Medulla oblongata (tissue), 1 donor: ENCODE data around the gene TUBG1.
A peak's percentile ranks its signal among the peaks of the same experiment; 100 is the strongest.
"Not testable (repeated sequence)": the region's sequence is repeated elsewhere in the genome, so short reads cannot be mapped to it uniquely, and the experiment has no call there.

Experiments
- DNase-seq: peaks from one replicate; pipeline ENCODE4 v3.0.0-alpha.2; 2015; ENCODE audit errors: extremely low spot score

TUBG1 gene

DNA sequence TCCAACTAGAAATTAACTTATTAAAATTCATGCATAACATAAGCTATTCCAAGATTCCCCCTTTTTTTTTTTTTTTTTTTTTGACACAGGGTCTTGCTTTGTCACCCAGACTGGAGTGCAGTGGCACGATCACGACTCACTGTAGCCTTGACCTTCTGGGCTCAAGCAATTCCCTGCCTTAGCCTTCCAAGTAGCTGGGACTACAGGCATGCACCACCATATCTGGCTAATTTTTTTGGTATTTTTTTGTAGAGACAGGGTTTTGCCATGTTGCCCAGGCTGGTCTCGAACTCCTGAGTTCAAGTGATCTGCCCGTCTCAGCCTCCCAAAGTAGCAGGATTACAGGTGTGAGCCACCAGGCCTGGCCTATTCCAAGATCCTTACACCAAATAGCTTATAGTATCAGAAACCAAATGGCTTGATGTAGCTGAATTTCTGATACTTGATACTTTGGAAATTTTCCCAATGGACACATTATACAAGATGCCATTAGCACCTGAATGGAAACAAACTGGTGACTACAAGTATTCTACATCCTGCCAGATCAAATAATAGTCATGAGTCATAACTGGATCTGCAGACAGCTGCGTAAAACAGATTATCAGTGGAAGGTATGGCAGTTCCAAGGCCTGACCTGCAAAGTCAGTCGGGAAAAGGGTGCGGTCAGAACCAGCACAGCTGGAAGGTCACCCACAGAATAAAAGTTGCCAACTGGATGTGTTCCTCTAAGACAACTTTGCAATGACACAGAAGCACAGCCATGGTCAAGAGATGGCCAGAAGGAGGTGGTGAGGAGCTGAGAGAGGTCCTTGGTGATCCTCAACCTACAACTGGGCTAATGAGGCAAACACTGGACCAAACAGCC is 14.5 kb downstream of the TUBG1 start:
- DNase-seq = no peak

DNA sequence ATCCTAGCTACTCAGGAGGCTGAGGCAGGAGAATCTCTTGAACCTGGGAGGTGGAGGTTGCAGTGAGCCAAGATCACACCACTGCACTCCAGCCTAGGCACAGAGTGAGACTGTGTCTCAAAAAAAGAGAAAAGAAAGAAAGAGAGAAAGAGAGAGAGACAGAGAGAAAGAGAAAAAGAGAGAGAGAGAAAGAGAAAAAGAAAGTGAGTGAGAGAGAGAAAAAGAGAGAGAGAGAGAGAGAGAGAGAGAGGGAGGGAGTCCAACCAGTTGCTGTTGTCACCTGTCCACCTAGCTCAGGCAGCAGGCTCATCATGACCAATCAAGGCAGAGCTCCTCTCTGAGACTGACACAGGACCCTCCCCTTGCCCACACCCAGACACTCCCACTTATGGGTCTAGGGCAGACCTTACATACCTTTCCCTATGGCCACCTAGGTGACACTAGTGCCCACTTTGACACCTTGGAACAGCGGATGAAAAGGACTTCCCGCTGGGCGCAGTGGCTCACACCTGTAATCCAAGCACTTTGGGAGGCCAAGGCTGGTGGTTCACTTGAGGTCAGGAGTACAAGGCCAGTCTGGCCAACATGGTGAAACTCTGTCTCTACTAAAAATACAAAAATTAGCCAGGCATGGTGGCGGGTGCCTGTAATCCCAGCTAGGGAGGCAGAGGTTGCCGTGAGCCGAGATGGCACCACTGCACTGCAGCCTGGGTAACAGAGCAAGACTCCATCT is 17.7 kb downstream of the TUBG1 start:
- DNase-seq = not testable (repeated sequence)

DNA sequence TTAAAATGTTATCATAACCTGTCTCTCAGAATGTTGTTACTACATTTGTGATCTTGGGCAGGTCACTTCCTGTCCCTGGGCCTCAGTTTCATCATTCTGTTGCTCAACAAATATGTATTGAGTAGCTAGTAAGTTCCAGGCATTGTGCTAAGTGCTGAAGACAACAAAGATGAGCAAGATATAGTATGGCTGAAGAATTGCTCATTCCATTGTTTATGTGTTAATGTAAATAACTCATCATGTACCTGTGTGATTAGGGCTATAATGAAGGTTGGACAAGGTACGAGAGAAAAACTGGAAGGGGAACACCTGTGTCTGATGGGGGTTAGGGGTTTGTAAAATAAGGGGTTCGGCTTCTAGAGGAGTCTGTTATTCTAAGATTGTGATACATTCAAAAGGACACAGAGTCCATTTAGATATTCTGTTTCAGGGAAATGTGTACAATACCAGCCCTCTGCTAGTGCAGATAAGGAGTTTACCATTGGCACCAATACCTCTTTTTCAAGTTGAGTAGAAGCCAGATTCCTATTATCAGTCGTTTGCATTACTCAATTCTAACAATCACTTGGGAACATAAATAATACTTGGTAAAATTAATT is 20.0 kb downstream of the TUBG1 start:
- no peak for DNase-seq

DNA sequence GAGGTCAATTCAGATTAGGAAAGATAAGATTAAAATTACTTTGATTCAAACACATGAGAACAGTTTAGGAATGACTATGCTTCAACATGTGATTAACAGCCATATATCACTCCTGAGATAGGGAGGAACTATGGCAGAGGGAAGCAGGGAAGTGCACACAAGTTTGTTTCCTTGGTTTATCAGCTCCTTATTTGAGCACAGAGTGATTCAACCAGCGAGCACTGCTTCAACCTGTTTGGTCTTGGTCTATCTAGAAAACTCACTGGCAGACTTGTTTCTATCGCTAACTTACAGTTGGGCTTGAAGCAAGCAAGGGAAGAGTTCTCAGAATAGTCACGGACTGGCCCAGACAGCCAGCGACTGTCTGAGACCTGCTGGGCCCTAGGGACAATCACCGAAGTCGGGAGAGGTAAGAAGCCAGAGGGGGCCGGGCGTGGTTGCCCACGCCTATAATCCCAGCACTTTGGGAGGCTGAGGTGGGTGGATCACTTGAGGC is 23.5 kb downstream of the TUBG1 start:
- DNase-seq = no peak

DNA sequence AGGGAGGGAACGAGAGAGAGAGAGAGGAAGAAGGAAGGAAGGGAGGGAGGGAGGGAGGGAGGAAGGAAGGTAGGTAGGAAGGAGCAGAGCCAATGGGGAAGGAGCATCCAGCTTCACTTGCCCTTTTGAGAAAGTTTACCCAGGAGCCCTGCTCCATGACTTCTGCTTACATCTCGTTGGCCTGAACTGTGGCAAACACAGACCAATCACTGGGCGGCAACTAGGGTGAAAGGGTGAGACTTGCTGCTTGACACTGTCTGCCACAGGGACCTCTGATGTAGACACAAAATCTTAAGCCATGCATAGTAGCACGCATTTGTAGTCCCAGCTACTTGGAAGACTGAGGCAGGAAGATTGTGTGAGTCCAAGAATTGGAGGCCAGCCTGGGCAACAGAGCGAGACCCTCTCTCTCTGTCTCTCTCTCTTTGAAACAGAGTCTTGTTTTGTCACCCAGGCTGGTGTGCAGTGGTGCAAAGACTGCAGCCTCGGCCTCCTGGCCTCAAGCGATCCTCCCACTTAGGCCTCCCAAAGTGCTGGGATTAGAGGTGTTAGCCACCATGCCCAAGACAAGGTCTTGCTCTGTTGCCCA is 30.1 kb downstream of the TUBG1 start:
- DNase-seq = no peak

DNA sequence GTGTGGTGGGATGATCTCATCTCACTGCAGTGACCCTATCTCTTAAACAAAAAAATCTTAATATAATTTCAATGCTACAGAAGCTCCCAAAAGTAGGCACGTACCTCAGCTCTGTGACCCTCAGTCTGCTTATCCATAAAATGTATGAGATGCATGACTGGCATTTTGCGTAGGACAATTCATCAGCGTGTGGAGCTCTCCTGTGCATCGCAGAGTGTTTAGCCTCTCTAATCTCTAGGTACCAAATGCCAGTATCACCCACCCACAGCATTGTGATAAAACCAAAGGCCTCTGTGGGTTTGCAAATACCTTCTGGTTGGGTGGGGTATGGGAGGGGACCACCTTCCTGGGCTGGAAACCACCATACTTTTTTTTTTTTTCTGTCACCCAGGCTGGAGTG is 30.6 kb downstream of the TUBG1 start:
- DNase-seq = no peak

DNA sequence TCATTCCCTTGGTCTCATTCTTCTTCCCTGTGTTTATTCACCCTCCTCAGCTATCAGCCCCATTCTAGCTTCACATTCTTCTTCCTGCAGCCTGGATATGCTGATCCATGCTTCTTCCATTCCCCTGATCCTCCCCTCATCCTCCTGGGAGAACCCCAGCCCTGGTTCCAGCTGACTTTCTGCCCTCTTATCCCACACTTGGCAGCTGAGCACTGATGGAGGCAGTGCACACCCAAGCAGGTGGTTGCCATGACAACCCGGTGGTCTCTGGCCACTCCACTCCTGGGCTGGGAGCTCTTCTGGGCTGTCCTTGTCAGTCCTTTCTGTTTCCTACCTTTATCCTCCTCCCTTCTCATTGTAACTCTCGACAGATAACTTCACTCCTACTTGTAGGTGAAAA is 32.9 kb downstream of the TUBG1 start:
- no peak for DNase-seq

DNA sequence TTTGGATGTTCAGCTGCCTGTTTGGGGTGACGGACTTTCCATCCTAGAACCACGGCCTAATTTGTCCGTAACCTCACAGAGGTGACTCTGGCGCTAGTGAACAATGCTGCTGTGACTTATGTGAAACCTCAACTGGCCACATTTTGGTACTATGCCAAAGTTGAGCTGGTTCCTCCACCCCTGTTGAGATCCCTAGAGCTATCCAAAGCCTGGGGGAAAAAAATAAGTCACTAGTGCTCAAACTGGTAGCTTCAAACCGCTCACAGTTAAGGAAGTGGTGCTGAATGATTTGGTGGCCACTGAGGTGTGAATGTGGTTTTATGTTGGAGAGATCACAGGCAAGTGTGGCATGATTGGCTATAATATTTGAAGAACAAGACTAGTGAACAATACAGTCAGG is 38.3 kb downstream of the TUBG1 start:
- DNase-seq = no peak

DNA sequence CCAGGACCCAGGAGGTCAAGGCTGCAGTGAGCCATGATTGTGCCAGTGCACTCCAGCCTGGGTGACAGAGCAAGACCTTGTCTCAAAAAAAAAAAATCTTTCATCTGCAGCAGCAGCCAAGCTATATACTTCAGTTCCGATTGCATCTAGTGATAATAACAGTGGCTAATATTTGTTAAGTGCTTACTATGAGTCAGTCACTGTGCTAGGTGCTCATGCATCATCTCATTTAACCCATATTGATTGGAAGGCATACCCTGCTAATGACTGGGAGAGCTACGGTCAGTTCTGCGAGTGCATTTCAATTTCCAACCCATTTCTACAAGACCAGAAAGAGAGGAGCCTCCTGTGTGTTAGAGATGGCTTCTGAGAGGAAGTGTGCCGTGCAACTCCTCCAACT is 41.9 kb downstream of the TUBG1 start:
- no peak for DNase-seq

DNA sequence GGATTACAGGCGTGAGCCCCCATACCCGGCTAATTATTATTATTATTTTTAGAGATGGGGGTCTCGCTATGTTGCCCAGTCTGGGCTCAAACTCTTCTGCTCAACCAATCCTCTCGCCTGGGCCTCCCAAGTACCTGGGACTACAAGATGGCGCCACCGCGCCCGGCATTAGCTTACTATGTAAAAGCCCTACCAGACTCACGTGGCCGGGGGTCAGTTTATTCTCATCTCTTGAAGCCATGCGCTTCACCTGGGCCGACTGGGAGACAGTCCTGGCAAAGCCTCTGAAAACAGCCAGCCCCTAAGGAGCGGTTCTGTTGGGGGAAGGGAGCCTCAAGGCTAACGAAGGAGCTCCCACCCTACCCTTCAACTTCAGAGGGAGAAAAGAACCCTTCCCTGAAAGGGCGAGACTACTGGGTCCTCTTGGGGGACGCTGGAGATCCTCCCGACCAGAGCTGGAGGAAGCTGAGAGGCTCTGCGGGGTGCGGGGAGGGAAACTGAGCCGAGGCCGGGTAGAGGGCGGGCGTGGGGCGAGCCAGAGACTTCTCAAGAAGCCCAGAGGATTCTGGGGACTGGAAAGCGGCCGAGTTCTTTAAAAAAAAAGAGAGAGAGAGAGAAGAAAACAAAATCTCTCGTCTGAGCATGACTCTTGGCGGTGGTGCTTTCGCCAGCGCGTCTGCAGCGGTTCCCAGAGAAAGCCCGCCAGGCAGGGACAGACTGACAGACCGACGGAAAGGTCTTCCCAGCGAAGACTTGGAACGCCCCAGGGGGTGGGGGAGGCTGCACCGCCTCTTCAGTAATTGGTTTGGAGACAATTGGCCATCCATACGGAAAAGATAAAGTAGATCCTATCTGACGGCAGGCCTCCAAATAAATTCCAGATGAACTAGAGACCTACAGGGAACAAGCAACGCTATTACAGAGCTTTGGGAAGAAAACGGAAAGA is 44.0 kb downstream of the TUBG1 start:
- peak; percentile 57 for DNase-seq

DNA sequence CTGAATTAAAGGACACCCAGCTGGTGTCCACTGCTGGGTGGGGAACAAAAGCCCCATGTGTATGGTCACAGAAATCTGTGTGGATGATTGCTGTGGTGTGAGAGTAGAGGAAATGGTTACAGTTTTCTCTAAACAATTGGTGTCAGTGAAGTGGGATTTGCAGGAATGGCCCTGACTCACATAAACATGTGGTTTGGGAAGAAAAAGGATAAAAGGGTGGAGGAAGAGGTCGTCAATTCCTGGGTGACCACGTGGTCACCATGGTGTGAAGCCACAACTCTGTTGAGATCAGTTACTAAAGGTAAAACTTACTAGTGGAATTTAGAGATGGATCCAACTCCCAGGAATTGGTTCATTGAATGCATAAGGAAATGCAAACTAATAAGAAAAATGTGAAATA is 46.0 kb downstream of the TUBG1 start:
- no peak for DNase-seq

DNA sequence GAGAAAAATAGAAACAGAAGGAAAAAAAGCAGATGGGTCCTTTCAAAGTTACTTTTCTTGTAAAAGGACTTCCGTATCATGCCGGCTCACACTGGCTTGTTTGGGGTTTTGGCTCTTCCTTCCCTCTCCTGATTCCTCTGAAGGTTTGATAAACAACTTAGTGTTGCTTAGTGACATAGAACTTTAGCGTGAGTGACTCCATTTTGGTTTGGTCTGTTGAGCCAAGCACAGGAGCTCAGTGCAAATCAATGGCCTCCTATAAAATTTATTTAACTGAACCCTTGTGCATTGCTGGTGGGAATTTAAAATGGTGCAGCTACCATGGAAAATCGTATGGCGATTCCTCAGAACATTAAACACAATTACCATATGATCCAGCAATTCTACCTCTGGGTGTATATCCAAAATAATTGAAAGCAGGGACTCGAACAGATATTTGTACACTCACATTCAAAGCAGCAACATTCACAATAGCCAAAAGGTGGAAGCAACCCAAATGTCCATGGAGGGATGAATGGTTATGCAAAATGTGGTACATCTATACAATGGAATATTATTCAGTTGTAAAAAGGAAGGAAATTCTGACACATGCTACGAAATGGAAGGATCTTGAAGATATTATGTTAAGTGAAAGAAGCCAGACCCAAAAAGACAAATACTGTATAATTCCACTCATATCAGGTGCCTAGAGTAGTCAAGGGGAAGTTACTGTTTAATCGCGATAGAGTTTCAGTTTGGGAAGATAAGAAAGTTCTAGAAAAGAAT is 48.5 kb downstream of the TUBG1 start:
- no peak for DNase-seq

DNA sequence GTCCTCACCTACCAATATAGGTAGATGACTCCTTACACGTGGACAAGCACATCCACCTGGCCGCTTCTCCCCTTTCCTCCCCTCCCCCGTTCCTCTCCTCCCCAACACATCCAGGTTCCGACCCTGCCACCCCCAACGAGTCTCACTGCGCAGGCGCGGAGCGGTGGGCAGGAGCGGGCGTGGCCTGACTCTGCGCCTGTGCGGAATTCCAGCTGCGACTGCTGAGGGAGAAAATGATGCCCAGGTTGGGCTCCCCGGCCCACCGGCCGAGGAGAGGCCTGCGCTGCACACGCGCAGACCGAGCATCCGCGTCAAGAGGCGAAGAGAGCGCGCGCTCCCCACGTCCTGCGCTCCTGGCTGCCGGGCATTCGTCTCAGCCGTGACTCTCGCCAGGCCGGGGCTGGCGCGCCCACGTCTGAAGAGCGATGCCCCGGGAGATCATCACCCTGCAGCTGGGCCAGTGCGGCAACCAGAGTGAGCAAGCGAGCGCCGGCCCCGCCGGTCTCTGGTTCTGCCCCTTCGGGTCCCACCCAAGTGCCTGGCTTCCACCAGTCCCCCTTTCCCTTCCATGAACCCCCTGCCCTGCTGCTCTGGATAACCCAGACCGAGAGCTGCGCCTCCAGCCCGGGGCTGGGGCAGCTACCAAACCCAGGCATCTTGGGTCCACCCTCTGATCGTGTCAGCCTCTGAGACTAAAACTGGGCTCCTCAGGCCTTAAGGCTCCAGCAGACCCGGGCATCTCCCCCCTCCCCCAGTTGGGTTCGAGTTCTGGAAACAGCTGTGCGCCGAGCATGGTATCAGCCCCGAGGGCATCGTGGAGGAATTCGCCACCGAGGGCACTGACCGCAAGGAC is 49.8 kb downstream of the TUBG1 start, which contains the start of gene TUBG2:
TSS of gene TUBG2 (plus strand) at position 206 of the 853 bp plus-strand sequence. CDS start at position 426, 220 bp downstream.
- DNase-seq = peak; percentile 88

DNA sequence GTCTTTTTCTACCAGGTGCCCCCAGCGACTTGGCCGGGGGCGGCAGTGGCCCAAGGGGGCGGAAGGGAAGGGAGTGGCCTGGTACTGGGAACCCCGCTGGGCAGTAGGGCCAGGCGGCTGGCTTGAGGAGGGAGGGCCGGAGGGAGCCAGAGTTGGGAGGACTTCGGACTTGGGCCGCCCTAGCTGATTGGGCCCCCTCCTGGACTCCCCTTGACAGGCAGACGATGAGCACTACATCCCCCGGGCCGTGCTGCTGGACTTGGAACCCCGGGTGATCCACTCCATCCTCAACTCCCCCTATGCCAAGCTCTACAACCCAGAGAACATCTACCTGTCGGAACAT is 50.4 kb downstream of the TUBG1 start:
- DNase-seq = not testable (repeated sequence)

DNA sequence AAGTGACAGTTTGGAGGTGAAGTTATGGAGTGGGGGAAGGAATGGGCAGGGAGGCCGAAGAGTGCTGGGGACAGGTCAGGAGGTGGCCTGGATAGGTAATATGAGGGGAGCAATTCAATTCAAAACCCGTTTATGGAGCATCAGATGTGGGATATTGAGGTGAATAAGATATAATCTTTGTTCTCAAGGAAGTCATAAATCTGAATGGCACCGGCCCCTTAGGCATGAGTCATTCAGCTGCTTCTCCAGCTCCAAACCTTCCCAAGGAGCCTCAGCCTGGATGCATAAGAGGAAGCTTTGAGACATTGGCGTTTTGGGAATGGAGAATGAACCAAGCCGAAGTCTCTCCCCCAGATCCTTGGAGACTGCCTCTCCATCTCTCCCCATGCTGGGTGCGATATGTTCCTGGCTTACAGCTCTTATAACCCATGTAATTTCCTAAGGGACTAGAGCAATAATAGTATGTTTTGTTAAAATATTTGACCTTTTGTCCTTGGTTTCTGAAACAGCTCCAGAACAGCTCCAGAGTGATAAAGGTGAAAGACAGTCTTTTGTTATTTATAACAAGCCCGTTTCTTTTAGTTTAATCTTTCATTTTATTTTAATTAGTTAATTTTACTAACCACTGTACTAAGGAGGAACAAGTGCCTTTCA is 51.3 kb downstream of the TUBG1 start:
- no peak for DNase-seq
